Activated T-helper 1 cell treated with anti-CD3 and anti-CD28 coated beads, Interleukin-12 subunit alpha, Interleukin-12 subunit beta, Interleukin-2, Interleukin-4 antibody, amounts not matched to agents 30 ng/mL and 10 ng/mL and 1 ng/mL, durations not matched to agents 14 hours and 24 hours and 36 hours (primary cell): ENCODE data around the gene PLK1. TPM values are rescaled to one million over a fixed set of nuclear protein-coding genes. Genes with fewer than 3 reads are reported as not detected.
"Not testable (repeated sequence)": the region's sequence is repeated elsewhere in the genome, so short reads cannot be mapped to it uniquely, and the experiment has no call there.

Experiments used
- DNase-seq: peaks from one replicate; pipeline ENCODE4 v3.0.0; 2021; ENCODE audit warnings: low spot score
- H3K27ac Mint-ChIP-seq: one replicate; pipeline ENCODE4 v1.8.0; 2021; ENCODE audit warnings: mild to moderate bottlenecking, mixed read lengths
- H3K27me3 Mint-ChIP-seq: one replicate; pipeline ENCODE4 v1.8.0; 2022; ENCODE audit warnings: mild to moderate bottlenecking, moderate library complexity, mixed read lengths; ENCODE audit not compliant: insufficient read depth
- H3K36me3 Mint-ChIP-seq: one replicate; pipeline ENCODE4 v1.8.0; 2021; ENCODE audit warnings: low read depth, mixed read lengths
- H3K4me1 Mint-ChIP-seq: one replicate; pipeline ENCODE4 v1.8.0; 2021; ENCODE audit warnings: low read depth, mixed read lengths
- H3K4me3 Mint-ChIP-seq: one replicate; pipeline ENCODE4 v1.8.0; 2021; ENCODE audit warnings: mild to moderate bottlenecking, moderate library complexity, mixed read lengths
- H3K9me3 Mint-ChIP-seq: one replicate; pipeline ENCODE4 v1.8.0; 2021; ENCODE audit warnings: mixed read lengths
- intact Hi-C: fragments of 100-400 bp; cut with micrococcal nuclease; formaldehyde crosslinking; loops from one replicate; pipeline ENCODE4 v1.15.1; 2024
- total RNA-seq: library from RNA; stranded (reverse); gene quantifications from 2 replicates; pipeline ENCODE4 v1.2.3, GENCODE V29; 2022

The PLK1 gene
- total RNA-seq, 1 donor from 2014 or later, result 54.7 TPM

- Mint-ChIP-seq H3K9me3 (peaks cover 2% of the 10 kb centered on the region), H3K4me1 (peaks cover 6% of the 10 kb centered on the region), H3K4me3 (no peak overlapping the region), H3K27ac (no peak overlapping the region), H3K27me3 (peaks cover 24% of the 10 kb centered on the region), H3K36me3 (no peaks in the 10 kb centered on the region)
- DNase-seq, result no peak
- intact Hi-C loops, result no loop called here
Observed at GRCh38 chr16:23728112-23728477, 49.4 kb downstream of the PLK1 start.

GRCh38 chr16:23729503-23730424, 51.1 kb downstream of the PLK1 start:
- Mint-ChIP-seq H3K4me3 (no peak overlapping the region), H3K27ac (no peak overlapping the region), H3K4me1 (peaks cover 6% of the 10 kb centered on the region), H3K36me3 (no peaks in the 10 kb centered on the region), H3K27me3 (peaks cover 19% of the 10 kb centered on the region), H3K9me3 (no peaks in the 10 kb centered on the region)
- DNase-seq, result no peak
- intact Hi-C loops, result loop anchor here (10.0 kb wide), 1 partner anchor 525 kb away; the partner anchor contains the start of gene CACNG3

- intact Hi-C loops, result loop anchor here (10.0 kb wide), 1 partner anchor 520 kb away; the partner anchor contains the start of gene CACNG3
- no peak overlapping the region for H3K4me3 Mint-ChIP-seq
Observed at GRCh38 chr16:23734176-23734893, 55.6 kb downstream of the PLK1 start.

GRCh38 chr16:23737423-23738028, 58.8 kb downstream of the PLK1 start:
- not testable (repeated sequence) for H3K4me3 Mint-ChIP-seq, H3K4me1 Mint-ChIP-seq, H3K9me3 Mint-ChIP-seq, H3K36me3 Mint-ChIP-seq, DNase-seq, H3K27ac Mint-ChIP-seq
- H3K27me3 Mint-ChIP-seq, result peaks cover 22% of the 10 kb centered on the region
- intact Hi-C loops, result loop anchor here (10.0 kb wide), 1 partner anchor 517 kb away; the partner anchor contains the start of gene CACNG3

More at GRCh38 chr16:23734176-23734893, 55.6 kb downstream of the PLK1 start:
- Mint-ChIP-seq H3K27ac (no peak overlapping the region), H3K4me1 (peaks cover 5% of the 10 kb centered on the region), H3K36me3 (no peaks in the 10 kb centered on the region), H3K27me3 (peaks cover 26% of the 10 kb centered on the region), H3K9me3 (no peaks in the 10 kb centered on the region)
- no peak for DNase-seq

GRCh38 chr16:23739516-23739915, 60.8 kb downstream of the PLK1 start:
- H3K4me3 Mint-ChIP-seq, result no peak overlapping the region
- no peaks in the 10 kb centered on the region for H3K36me3 Mint-ChIP-seq
- intact Hi-C loops, result loop anchor here (10.0 kb wide), 1 partner anchor 515 kb away; the partner anchor contains the start of gene CACNG3

More at GRCh38 chr16:23739516-23739915, 60.8 kb downstream of the PLK1 start:
- H3K27ac Mint-ChIP-seq, result no peak overlapping the region
- H3K4me1 Mint-ChIP-seq, result peaks cover 5% of the 10 kb centered on the region
- H3K27me3 Mint-ChIP-seq, result peaks cover 23% of the 10 kb centered on the region
- H3K9me3 Mint-ChIP-seq, result no peaks in the 10 kb centered on the region
- DNase-seq, result no peak

Other genes with a start within 250 kb of the PLK1 start
- gene COG7, start 225.7 kb upstream of the PLK1 start, total RNA-seq, result 23.5 and 24.1 TPM in 2 replicates
- gene GGA2, start 168.4 kb upstream of the PLK1 start, total RNA-seq, result 106 and 112 TPM in 2 replicates
- gene EARS2, start 121.5 kb upstream of the PLK1 start, total RNA-seq, result 27.8 and 29.9 TPM in 2 replicates
- gene UBFD1, start 121.2 kb upstream of the PLK1 start, total RNA-seq, result 54.9 and 55.0 TPM in 2 replicates
- 146 and 148 TPM in 2 replicates for gene NDUFAB1, start 82.6 kb upstream of the PLK1 start, total RNA-seq
- gene PALB2, start 37.6 kb upstream of the PLK1 start, total RNA-seq, result 34.4 and 36.2 TPM in 2 replicates
- 102 and 105 TPM in 2 replicates for gene DCTN5, start 37.4 kb upstream of the PLK1 start, total RNA-seq
- not detected in 2 replicates for gene ERN2, start 34.3 kb downstream of the PLK1 start, total RNA-seq
- not detected in 2 replicates for gene CHP2, start 76.1 kb downstream of the PLK1 start, total RNA-seq
- gene PRKCB, start 157.1 kb downstream of the PLK1 start, total RNA-seq, result 100 and 109 TPM in 2 replicates